ENCODE measurements around the gene PCBP4.

The PCBP4 gene

DNA sequence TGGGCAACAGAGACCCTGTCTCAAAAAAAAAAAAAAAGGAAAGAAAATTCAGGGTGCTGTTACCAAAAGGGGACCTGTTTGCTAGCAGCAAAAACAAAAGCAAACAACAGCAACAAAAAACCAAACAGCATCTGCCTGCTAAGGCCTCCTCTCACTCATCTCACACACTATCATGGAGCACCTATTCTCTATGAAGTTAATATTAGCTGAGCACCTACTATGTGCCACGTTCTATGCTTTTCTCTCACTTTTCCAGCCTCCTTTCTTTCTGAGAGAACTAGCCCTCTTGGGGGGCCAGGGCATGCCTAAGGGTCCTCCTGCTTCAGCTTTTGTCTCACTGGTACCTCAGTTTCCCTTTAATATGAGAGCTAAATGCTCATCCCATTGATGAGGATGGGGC is 12.5 kb downstream of the PCBP4 start:
- DNase-seq: no peak

DNA sequence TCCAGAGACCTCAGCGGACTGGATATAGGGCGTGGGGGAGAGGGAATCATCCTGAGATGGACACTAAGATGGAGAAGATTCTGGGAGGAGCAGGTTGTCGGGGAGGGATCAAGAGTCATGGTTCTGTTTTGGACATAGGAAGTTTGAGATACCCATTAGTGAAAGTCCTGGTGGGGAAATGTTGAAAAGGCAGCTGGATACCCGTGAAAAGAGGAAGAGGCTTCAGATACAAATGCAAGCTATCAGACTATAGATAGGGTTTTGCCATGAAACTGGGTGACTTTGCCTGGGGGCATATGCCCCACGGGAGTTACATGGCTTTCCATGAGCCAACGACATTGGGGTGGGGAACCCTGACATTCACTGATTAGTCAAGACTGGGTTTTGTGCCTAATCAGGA is 13.1 kb downstream of the PCBP4 start:
- peak; percentile 58 for DNase-seq

- peak; percentile 83 for DNase-seq
Measured at GRCh38 chr3:51953445-51953844, 13.8 kb downstream of the PCBP4 start.

DNA sequence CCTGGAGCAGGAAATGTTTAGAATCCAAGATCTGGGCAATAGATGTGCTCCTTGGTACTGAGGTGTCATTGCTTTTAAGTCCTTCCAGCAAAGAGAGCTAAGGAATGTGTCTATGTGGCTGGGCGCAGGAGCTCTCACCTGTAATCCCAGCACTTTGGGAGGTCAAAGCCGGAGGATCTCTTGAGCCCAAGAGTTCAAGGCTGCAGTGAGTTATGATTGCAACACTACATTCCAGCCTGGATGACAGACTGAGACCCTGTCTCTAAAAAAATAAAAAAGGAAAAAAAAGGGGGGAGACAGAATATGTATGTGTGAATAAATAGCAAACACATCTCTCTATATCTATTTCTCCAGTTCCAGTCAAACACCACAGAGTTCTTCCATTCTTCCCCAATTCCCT is 16.4 kb downstream of the PCBP4 start:
- DNase-seq: no peak

DNA sequence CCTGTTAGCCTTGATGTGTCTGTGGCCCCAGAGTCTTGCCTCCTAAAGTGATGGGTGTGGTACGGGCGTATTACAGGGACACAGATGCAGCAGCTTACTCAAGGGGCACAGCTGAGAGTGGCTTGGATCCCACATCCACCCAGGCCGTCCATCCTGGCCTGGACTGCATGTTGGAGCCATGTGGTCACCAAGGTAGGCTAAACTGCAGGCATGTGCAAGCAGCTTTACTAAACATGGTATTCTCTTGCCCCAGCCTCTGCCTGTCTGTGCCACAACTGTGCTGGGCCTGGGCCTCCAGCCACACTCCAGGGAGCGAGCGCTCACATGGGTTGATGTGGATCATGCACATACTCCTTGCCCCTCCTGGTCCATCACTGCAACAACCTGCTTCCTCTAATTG is 18.1 kb downstream of the PCBP4 start:
- no peak for DNase-seq

DNA sequence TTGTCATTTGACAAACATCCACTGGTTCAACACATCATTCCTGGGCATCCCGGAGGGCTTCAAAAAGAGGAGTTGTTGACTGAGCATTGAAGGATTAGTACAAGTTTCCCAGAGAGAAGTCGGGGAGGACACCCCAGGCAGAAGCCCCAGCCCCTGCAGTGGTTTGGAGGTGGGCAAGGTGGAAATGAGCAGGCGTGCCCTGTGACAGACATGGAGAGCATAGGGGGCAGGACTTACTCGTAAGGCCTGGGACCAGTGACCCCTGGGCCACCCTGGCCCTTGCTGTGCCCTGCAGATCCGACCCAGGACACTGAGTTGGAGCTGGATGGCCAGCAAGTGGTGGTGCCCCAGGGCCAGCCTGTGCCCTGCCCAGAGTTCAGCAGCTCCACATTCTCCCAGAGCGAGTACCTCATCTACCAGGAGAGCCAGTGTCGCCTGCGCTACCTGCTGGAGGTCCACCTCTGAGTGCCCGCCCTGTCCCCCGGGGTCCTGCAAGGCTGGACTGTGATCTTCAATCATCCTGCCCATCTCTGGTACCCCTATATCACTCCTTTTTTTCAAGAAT is 19.2 kb downstream of the PCBP4 start:
- DNase-seq: no peak

GRCh38 chr3:51947215-51947900 is 19.9 kb downstream of the PCBP4 start:
- DNase-seq: no peak

DNA sequence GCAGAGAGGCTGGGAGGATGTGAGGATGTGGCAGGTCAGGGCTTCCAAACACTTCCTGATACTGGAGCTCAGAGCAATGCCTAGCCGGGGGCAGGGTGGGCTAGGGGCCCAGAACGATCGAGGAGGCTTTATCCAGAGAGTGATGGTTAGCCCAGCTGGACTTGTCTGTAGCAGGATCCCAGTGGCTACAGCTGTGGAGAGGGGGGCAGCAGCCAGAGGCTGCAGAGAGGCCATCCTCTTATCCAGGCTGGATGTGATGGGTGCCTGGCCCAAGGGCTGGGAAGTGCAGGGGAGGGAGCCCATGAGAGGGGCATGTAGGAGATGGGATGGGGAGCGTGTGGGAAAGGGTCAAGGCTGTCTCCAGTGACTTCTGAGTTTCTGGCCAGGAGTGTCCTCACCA is 20.5 kb downstream of the PCBP4 start:
- no peak for DNase-seq

DNA sequence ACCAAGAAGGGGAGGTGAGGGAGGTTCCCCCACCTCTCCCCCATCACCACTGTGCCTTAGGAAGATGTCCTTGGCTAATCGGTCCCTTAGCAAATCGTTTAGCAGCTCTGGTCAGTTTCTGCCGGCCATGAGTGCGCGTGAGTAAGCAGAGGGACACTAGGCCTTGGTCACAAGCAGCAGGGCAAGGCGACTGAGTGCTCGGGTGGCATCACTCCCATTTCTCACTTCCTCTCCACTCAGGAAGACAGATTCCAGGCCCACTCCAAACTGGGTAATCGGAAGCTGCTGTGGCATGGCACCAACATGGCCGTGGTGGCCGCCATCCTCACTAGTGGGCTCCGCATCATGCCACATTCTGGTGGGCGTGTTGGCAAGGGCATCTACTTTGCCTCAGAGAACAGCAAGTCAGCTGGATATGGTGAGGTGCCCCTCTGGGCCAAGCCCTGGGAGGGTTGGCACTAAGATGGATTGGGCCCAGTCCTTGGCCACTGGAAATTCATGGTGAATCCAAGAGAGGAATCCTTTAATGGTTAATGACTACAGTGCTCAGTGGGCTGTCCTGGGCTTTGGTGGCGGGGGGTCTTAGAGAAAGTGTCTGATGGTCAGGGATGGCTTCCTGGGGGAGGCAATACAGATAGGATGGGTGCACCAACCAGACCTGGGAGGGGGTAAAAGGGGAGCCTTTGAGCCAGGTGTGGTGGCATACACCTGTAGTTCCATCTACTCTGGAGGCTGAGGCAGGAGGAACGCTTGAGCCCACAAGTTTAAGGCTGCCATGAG is 21.1 kb downstream of the PCBP4 start:
- DNase-seq: no peak

DNA sequence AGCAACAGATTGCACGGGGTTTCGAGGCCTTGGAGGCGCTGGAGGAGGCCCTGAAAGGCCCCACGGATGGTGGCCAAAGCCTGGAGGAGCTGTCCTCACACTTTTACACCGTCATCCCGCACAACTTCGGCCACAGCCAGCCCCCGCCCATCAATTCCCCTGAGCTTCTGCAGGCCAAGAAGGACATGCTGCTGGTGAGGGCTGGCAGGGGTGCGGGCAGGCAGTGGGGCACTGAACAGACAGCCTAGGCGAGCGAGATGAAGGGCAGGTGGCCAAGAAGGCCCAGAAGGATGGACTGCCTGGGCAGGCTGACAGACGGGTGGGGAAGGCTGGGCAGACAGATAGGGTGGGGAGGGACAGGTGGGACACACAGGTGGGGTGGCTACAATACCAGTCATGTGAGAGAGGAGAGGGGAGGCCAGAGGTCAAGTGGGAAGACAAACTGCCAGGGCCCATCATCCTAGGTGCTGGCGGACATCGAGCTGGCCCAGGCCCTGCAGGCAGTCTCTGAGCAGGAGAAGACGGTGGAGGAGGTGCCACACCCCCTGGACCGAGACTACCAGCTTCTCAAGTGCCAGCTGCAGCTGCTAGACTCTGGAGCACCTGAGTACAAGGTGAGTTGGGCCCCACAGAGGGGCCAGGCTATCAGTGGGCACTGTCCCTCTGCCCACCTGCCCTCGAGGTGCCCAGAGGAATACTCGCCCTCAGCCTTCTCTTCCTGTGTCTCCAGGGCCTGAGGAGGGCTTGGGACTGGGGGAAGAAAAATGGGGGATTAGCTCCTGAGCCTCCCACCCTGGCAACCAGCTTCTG is 22.0 kb downstream of the PCBP4 start:
- DNase-seq: no peak

- DNase-seq: no peak
Measured at GRCh38 chr3:51944451-51945021, 22.7 kb downstream of the PCBP4 start.

- no peak for DNase-seq
Measured at GRCh38 chr3:51943451-51944391, 23.5 kb downstream of the PCBP4 start.

DNA sequence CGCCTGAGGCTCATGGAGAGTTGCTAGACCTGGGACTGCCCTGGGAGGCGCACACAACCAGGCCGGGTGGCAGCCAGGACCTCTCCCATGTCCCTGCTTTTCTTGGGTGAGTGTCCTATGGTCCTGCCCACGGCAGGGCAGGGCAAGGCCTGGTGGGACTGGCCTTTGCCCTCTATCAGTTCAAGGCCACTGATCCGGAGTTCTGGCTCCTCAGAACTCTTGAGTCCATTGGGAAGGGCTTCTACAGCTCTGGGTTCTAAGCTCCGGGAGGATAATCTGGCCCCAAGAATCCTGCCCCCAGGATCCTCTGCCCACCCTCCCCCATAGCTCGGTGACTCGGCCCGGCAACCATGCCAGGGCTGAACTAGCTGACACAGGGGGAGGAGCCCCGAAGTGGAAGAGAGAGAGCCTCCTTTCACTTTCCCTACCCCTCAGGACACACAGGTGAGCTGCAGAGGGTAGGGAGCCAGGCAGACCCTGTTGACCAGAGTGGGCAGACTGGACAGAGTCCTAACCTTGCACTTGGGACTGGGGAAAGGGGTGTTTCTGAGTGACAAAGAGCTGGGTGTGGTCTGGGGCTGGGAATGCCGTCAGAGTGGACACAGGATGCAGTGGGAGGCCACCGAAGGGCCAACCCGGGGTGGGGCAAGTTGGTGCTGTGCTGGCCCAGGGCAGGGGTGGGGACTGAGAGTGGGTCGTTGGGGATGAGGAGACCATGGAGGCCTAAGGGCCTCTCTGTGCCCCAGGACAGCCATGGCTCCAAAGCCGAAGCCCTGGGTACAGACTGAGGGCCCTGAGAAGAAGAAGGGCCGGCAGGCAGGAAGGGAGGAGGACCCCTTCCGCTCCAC is 24.4 kb downstream of the PCBP4 start:
- DNase-seq: peak; percentile 50

DNA sequence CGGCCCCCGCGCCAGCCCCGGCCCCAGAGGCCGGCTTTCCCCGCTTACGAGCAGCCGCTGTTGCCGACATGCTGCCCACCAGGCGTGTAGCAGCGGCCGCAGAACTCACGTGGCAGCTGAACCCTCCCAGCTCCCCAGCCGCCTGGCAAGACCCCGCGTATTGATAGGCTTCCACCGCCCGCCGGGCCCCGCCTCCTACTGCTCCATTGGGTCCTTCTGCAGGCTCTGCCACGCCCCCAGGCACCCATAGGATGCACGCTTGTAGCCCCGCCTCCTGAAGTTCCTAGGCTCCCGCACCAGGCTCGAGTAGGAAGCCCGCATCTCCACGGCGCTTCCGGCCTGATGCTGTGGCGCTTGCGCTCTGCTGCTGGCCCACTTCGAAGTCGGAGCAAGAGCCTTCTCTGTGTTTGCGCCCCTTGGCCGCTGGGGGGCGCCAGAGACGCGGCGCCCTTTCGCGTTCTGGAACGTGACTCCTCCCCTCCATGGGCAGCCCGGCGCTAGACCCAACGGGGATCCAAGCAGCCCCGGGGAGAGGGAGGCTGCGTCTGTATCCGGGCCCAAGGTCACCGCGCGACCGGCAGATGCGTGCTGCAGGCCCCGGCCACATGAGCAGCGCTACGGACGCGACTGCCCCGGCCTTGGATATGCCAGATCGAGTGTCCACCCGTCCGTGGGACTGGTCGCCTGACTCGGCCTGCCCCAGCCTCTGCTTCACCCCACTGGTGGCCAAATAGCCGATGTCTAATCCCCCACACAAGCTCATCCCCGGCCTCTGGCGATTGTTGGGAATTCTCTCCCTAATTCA is 25.3 kb downstream of the PCBP4 start, which contains the start of the genes PARP3 and RRP9:
Gene PARP3 (plus strand): TSS at position 566 of the 805 bp plus-strand sequence. CDS start 993 bp downstream, outside the sequence.
Gene RRP9 (minus strand): TSS at position 107 of the 805 bp plus-strand sequence. CDS start 37 bp downstream, at position 70.
- DNase-seq: peak; percentile 100

GRCh38 chr3:51941463-51941797 is 25.8 kb downstream of the PCBP4 start:
- no peak for DNase-seq

DNA sequence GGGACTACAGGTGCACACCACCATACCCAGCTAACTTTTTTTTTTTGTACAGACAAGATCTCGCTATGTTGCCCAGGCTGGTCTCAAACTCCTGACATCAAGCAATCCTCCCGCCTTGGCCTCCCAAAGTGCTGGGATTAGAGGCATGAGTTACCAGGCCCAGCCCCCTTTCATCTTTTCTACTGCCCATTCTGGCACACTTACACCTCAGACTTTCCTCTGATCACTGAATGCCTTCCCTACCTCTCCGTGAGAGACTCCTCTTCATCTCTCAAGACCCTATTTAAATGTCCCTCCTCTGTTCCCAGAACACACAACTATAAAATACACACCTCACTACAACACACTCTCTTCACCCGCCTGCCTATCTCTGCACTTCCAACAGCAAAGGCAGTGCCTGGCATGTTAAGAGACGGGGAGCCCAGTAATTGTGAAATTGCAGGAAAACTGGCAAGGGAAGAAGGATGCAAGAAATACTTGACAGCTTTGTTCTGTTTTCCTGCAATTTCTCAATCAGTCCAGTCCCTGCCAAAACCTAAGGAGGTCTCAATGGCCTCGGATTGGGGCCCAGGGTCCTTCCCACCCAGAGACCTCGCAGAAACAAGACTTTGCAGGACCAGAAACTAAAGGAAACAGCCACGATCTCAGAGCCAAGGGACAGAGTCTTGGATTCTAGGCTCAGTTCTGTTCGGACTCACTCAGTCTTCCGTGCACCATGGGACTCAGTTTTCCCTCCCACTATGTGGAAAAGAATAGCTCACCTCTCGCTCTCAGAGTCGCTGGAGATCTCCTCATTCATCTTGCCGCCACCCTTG is 26.4 kb downstream of the PCBP4 start:
- no peak for DNase-seq

GRCh38 chr3:51938780-51939425 is 28.4 kb downstream of the PCBP4 start:
- no peak for DNase-seq

Data from suppressor macrophage treated with lipopolysaccharide for 4 hours (primary cell).